ENCODE results near the gene KCTD16. TPM values are rescaled to one million over a fixed set of nuclear protein-coding genes. Genes with fewer than 3 reads are reported as not detected.

Gene KCTD16
- total RNA-seq, 6 donors from 2014 or later = under 0.01 to 1.7 (median 0.27) TPM

DNA sequence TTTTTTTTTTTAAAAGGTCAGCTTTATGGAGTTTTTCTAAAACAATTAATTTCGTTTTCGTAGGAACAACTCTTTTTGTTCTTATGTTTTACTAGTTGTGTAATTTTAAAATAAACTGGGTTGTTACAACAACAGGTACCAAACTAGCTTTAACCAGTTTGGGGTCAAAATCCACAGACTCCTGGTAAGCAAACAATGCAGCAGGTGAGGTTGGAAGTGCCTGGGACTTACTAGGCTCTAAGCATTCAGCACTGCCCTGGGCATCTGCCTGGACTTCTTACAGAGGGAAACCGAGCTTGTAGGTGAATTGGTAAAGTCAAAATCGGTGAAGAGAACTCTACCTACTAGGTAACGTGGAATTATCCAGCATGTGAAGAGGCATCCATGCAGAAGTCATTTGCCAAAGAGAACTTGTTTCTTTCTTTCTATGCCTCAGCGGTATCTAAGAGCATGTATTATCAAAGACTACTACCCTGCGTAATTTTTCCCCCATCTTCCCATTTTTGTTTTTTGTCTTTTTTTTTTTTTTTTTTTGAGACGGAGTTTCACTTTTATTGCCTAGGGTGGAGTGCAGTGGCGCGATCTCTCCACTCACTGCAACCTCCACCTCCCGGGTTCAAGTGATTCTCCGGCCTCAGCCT is 145.4 kb downstream of the KCTD16 start:
- no peak overlapping the region for H3K4me3 ChIP-seq
- H3K27me3 ChIP-seq = no peaks in the 10 kb centered on the region
- no peak for DNase-seq
- ATAC-seq (ENCODE audit: low FRiP score in 2 of 2) = no peak
- WGBS, 2 donors = 91% methylated on average over 12 of the region's 12 CpGs
- H3K9me3 ChIP-seq = no peaks in the 10 kb centered on the region
- H3K4me1 ChIP-seq = no peaks in the 10 kb centered on the region
- no peak overlapping the region for H3K27ac ChIP-seq
- H3K36me3 ChIP-seq = no peaks in the 10 kb centered on the region
- TF ChIP-seq EP300 (IDR thresholded peaks at IDR 0.05) = no peak
- no peak for TF ChIP-seq POLR2A (IDR thresholded peaks at IDR 0.05)
- TF ChIP-seq, protein P1, sequence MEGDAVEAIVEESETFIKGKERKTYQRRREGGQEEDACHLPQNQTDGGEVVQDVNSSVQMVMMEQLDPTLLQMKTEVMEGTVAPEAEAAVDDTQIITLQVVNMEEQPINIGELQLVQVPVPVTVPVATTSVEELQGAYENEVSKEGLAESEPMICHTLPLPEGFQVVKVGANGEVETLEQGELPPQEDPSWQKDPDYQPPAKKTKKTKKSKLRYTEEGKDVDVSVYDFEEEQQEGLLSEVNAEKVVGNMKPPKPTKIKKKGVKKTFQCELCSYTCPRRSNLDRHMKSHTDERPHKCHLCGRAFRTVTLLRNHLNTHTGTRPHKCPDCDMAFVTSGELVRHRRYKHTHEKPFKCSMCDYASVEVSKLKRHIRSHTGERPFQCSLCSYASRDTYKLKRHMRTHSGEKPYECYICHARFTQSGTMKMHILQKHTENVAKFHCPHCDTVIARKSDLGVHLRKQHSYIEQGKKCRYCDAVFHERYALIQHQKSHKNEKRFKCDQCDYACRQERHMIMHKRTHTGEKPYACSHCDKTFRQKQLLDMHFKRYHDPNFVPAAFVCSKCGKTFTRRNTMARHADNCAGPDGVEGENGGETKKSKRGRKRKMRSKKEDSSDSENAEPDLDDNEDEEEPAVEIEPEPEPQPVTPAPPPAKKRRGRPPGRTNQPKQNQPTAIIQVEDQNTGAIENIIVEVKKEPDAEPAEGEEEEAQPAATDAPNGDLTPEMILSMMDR (IDR thresholded peaks at IDR 0.05) = no peak
- TF ChIP-seq POLR2AphosphoS5 (IDR thresholded peaks at IDR 0.05) = no peak

DNA sequence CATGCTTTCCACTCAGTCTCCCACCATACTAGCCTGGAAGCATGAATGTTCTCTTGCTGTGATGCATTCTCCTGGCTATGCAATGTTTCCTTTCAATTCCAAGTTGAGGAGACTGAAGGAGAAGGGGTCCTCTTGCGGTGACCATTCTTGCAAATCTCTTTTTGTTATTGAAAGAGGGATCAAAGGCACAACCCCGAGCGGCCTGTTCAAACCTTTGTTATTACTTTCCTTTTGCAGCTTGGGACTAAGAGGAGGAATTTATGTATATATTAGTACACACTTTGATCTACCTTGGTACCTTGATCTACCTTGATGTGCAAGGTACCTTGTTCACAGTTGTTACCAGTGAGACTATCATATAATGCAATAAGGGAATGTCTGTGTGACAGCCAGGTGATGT is 147.3 kb downstream of the KCTD16 start:
- no peaks in the 10 kb centered on the region for H3K36me3 ChIP-seq
- TF ChIP-seq, protein P1 (IDR thresholded peaks at IDR 0.05) = no peak
- TF ChIP-seq POLR2AphosphoS5 (IDR thresholded peaks at IDR 0.05) = no peak
- no peak for TF ChIP-seq EP300 (IDR thresholded peaks at IDR 0.05)
- TF ChIP-seq POLR2A (IDR thresholded peaks at IDR 0.05) = no peak
- no peak for ATAC-seq (ENCODE audit: low FRiP score in 2 of 2)

DNA sequence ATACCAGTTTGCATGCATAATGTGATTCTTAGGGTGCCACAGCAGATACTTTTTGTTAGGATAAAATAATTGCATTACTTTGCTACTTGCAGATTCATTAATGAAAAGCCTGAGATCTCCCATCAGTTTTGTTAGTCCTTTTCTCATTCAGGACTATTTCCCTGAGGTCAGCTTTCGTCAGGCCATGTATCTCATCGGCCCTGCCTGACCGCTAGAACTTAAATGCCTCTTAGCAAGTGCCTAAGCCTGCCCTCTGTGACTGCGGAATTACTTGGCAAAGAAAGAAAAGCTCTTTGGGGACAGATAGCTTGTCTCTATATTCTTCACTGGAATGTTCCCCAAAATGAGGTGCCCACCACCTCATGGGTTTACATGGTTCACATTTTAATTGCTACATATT is 147.8 kb downstream of the KCTD16 start:
- Histone ChIP-seq H3K9me3 (no peaks in the 10 kb centered on the region), H3K27me3 (no peaks in the 10 kb centered on the region), H3K4me3 (no peak overlapping the region), H3K4me1 (no peaks in the 10 kb centered on the region), H3K36me3 (no peaks in the 10 kb centered on the region), H3K27ac (no peak overlapping the region)
- DNase-seq (no peak), ATAC-seq (ENCODE audit: low FRiP score in 2 of 2) (no peak)
- WGBS, 2 donors = 83 to 86% methylated on average over 4 of the region's 4 CpGs
- TF ChIP-seq EP300 (IDR thresholded peaks at IDR 0.05) (no peak), POLR2AphosphoS5 (IDR thresholded peaks at IDR 0.05) (no peak), POLR2A (IDR thresholded peaks at IDR 0.05) (no peak)
- TF ChIP-seq, protein P1 (IDR thresholded peaks at IDR 0.05) = no peak

More for the DNA sequence above, 147.3 kb downstream of the KCTD16 start:
- Histone ChIP-seq H3K27me3 (no peaks in the 10 kb centered on the region), H3K27ac (no peak overlapping the region), H3K9me3 (no peaks in the 10 kb centered on the region), H3K4me3 (no peak overlapping the region), H3K4me1 (no peaks in the 10 kb centered on the region)
- no peak for DNase-seq
- 79 to 81% methylated on average over 3 of the region's 3 CpGs for WGBS, 2 donors

DNA sequence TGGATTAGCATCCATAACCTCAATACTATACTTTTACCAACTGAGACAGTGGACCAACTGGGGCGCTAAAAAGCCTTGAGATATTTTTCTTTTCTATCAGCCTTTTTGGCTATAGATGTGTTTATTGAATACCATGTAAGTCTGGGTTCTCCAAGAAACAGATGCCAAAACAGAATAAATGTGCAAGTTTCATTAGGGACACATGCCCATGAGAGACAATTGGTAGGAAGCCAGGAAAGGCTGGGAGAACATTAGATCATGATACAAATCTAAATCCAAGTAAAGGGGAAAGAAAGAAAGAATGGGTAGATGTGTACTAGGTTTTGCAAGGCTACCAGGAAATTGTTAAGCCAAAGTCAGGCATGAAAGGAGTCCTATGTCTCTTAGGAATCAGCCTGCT is 152.5 kb downstream of the KCTD16 start:
- Histone ChIP-seq H3K4me3 (no peak overlapping the region), H3K27ac (no peak overlapping the region), H3K9me3 (no peaks in the 10 kb centered on the region), H3K36me3 (no peaks in the 10 kb centered on the region), H3K4me1 (no peaks in the 10 kb centered on the region), H3K27me3 (no peaks in the 10 kb centered on the region)
- ATAC-seq (ENCODE audit: low FRiP score in 2 of 2) (no peak), DNase-seq (no peak)
- TF ChIP-seq POLR2AphosphoS5 (IDR thresholded peaks at IDR 0.05) (no peak), EP300 (IDR thresholded peaks at IDR 0.05) (no peak), POLR2A (IDR thresholded peaks at IDR 0.05) (no peak)
- TF ChIP-seq, protein P1 (IDR thresholded peaks at IDR 0.05) = no peak
- 82 to 86% methylated on average over 1 of the region's 1 CpG for WGBS, 2 donors

DNA sequence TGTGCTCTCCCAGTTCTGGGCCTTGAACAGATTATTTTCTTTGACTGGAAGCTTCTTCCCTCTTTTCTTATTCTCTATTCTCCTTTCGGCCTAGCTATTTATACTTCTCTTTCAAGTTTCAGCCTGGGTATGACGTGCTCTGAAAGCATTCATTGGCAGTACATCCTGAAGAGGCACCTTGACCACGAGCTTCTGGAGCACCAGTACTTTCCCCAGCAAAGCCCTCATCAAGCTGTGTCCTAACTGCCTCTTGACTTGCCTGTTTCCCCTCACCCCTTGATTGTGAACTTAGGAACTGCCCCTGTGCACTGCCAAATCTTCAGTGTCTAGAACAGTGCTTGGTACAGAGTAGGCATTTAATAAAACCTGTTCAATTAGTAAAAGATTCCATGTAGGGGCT is 154.9 kb downstream of the KCTD16 start:
- no peak for ATAC-seq (ENCODE audit: low FRiP score in 2 of 2)
- DNase-seq = no peak
- WGBS, 2 donors = 53 to 63% methylated on average over 3 of the region's 3 CpGs
- Histone ChIP-seq H3K27me3 (no peaks in the 10 kb centered on the region), H3K9me3 (no peaks in the 10 kb centered on the region), H3K4me3 (no peak overlapping the region), H3K4me1 (no peaks in the 10 kb centered on the region), H3K27ac (no peak overlapping the region), H3K36me3 (no peaks in the 10 kb centered on the region)
- TF ChIP-seq, protein P1 (IDR thresholded peaks at IDR 0.05) = no peak
- TF ChIP-seq POLR2A (IDR thresholded peaks at IDR 0.05) (no peak), EP300 (IDR thresholded peaks at IDR 0.05) (no peak), POLR2AphosphoS5 (IDR thresholded peaks at IDR 0.05) (no peak)

Measured in upper lobe of left lung (tissue), 6 donors.